ENCODE results near the gene HOXD1.

DNA sequence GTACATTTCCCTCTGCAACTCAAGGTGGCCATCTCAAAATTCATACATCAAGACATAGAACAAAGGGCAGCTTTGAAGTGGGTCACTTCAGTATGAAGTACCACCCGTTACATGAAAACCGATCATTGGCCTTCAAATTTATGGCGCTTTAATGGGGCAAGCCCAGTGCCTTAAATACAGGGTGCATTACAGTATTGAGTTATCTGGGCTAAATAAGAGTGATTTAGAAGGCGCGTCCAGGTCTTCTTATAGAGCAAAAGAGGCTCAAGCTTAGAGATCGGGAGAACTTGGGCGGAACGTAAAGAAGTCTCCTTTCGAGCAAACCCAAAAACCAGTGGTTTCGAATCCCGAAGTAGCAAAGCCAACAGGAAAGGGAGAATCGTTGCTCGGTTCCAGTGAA lies 24.3 kb upstream of the HOXD1 start:
- TF ChIP-seq EZH2 (IDR thresholded peaks at IDR 0.05) (no peak), POLR2AphosphoS5 (IDR thresholded peaks at IDR 0.05; ENCODE audit: borderline replicate concordance, low read depth, low read length) (no peak), FOXP2 (optimal IDR thresholded peaks at IDR 0.05; ENCODE audit: control extremely low read depth, extremely low read length, insufficient read depth) (no peak)

Measured in SK-N-MC (cell line).